DND-41 (cell line): ENCODE results near the gene CYB561D2.

Experiments
- ATAC-seq: fragments of 200-7000 bp; cut with Tn5 transposase; 3 replicates; pipeline ENCODE4 v1.9.1; 2021; ENCODE audit warnings: low read depth; ENCODE audit not compliant: insufficient read depth
- DNase-seq: peaks from one replicate; pipeline ENCODE4 v3.0.0-alpha.2; 2020
- H2AFZ ChIP-seq: 2 replicates; pipeline ENCODE4 v1.6.0; 2012; ENCODE audit warnings: low read depth, low read length
- H3K27ac ChIP-seq: 2 replicates; pipeline ENCODE4 v1.5.1; 2012; ENCODE audit warnings: low read length, inconsistent platforms
- H3K27me3 ChIP-seq: fragments of 200-600 bp; sonication (generic); 2 replicates; pipeline ENCODE4 v1.6.0; 2012; ENCODE audit warnings: low read length, mild to moderate bottlenecking, inconsistent platforms; ENCODE audit not compliant: insufficient read depth, poor library complexity
- H3K36me3 ChIP-seq: 2 replicates; pipeline ENCODE4 v1.5.1; 2012; ENCODE audit warnings: low read length, inconsistent platforms; ENCODE audit not compliant: insufficient read depth
- H3K4me1 ChIP-seq: 2 replicates; pipeline ENCODE4 v1.5.1; 2012; ENCODE audit warnings: mild to moderate bottlenecking, low read length; ENCODE audit not compliant: insufficient read depth
- H3K4me2 ChIP-seq: 2 replicates; pipeline ENCODE4 v1.6.0; 2012; ENCODE audit warnings: mild to moderate bottlenecking, moderate library complexity, low read length, inconsistent platforms; ENCODE audit not compliant: insufficient read depth
- H3K4me3 ChIP-seq, 2 experiments: fragments of 200-600 bp in 1 of 2; shearing (Covaris generic) in 1 of 2; 2 replicates each; pipeline ENCODE4 v1.5.1; 2012 to 2016; ENCODE audit warnings: inconsistent platforms in 2 of 2, low read length in 2 of 2, mild to moderate bottlenecking in 2 of 2, low read depth in 1 of 2, moderate library complexity in 1 of 2
- H3K79me2 ChIP-seq: 2 replicates; pipeline ENCODE4 v1.6.0; 2012; ENCODE audit warnings: low read length, inconsistent platforms; ENCODE audit not compliant: insufficient read depth
- H3K9ac ChIP-seq: 2 replicates; pipeline ENCODE4 v1.6.0; 2012; ENCODE audit warnings: low read depth, mild to moderate bottlenecking, inconsistent platforms, low read length, moderate library complexity
- H3K9me3 ChIP-seq: 2 replicates; pipeline ENCODE4 v1.5.1; 2012; ENCODE audit warnings: low read length, moderate library complexity, mild to moderate bottlenecking, inconsistent platforms; ENCODE audit not compliant: insufficient read depth, severe bottlenecking
- H4K20me1 ChIP-seq: 2 replicates; pipeline ENCODE4 v1.6.0; 2012; ENCODE audit warnings: low read length; ENCODE audit not compliant: insufficient read depth
- EZH2 ChIP-seq: IDR thresholded peaks from 3 replicates; pipeline ENCODE4 v1.6.1; 2012; ENCODE audit warnings: borderline replicate concordance, low read depth, mild to moderate bottlenecking, moderate library complexity, low read length, inconsistent platforms; ENCODE audit not compliant: severe bottlenecking
- TF ChIP-seq, protein P1 (sequence below): IDR thresholded peaks from 2 replicates; pipeline ENCODE4 v1.5.1; 2012; ENCODE audit warnings: borderline replicate concordance, low read length, moderate library complexity, mild to moderate bottlenecking; ENCODE audit not compliant: poor library complexity, severe bottlenecking; ENCODE audit errors: extremely low read depth

Gene CYB561D2

DNA sequence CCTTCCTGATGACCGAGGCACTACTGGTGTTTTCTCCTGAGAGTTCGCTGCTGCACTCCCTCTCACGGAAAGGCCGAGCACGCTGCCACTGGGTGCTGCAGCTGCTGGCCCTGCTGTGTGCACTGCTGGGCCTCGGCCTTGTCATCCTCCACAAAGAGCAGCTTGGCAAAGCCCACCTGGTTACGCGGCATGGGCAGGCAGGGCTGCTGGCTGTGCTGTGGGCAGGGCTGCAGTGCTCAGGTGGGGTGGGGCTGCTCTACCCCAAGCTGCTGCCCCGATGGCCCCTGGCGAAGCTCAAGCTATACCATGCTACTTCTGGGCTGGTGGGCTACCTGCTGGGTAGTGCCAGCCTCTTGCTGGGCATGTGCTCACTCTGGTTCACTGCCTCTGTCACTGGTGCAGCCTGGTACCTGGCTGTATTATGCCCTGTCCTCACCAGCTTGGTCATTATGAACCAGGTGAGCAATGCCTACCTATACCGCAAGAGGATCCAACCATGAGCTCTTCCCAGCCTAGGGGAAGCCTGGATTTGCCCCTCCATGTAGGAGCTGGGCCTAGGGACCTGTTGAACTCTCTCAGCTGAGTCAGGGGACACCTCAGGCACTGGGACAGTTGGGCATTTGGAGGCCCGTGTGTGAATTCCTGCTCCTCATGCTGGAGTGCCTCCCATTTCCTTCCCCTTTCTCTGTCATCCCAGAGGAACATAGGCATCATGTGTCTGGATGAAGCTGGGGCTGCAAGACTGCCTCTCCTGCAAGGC, 2.8 kb downstream of the CYB561D2 start:
- Histone ChIP-seq H3K4me2 (no peak overlapping the region), H3K27ac (no peak overlapping the region), H3K9me3 (no peaks in the 10 kb centered on the region), H3K36me3 (peaks cover 73% of the 10 kb centered on the region), H4K20me1 (peaks cover 53% of the 10 kb centered on the region), H3K27me3 (no peaks in the 10 kb centered on the region), H3K4me1 (peaks cover 64% of the 10 kb centered on the region), H3K4me3 (no peak overlapping the region), H3K79me2 (peaks cover 76% of the 10 kb centered on the region), H2AFZ (no peak overlapping the region), H3K9ac (no peak overlapping the region)
- no peak for ATAC-seq
- DNase-seq = no peak
- no peak for TF ChIP-seq EZH2
- TF ChIP-seq, protein P1, sequence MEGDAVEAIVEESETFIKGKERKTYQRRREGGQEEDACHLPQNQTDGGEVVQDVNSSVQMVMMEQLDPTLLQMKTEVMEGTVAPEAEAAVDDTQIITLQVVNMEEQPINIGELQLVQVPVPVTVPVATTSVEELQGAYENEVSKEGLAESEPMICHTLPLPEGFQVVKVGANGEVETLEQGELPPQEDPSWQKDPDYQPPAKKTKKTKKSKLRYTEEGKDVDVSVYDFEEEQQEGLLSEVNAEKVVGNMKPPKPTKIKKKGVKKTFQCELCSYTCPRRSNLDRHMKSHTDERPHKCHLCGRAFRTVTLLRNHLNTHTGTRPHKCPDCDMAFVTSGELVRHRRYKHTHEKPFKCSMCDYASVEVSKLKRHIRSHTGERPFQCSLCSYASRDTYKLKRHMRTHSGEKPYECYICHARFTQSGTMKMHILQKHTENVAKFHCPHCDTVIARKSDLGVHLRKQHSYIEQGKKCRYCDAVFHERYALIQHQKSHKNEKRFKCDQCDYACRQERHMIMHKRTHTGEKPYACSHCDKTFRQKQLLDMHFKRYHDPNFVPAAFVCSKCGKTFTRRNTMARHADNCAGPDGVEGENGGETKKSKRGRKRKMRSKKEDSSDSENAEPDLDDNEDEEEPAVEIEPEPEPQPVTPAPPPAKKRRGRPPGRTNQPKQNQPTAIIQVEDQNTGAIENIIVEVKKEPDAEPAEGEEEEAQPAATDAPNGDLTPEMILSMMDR = no peak

DNA sequence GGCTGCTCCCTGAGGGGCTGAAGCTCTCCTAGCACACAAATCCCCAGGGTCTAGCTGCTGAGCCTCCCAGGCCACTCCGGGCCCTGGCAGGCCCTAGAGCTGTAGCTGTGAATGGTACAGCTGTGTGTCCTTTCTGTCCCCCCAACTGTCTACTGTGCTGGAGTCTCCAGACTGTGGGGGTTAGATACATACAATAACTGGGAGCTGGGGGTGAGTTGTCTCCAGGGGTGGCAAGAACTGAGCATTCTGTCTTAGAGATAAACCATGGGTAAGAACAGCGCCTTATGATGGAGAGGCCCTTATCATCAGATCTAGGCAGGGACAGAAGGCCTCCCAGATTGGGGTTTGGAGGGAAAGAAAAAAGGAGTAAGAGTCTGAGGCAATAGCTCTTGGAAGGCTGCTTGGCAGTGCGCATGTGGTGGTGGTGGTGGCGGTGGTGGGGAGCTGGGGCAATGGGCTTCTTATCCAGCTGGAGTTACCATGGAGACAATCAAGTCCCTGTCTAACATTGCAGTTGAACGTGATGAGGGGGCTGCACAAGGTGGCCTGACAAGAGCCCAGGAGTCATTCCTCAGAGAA, 3.6 kb downstream of the CYB561D2 start:
- H3K36me3 ChIP-seq = peaks cover 69% of the 10 kb centered on the region
- TF ChIP-seq EZH2 = no peak
- TF ChIP-seq, protein P1 = no peak
- no peak overlapping the region for H3K27ac ChIP-seq
- H3K9ac ChIP-seq = no peak overlapping the region
- peaks cover 60% of the 10 kb centered on the region for H3K4me1 ChIP-seq
- H3K27me3 ChIP-seq = no peaks in the 10 kb centered on the region
- DNase-seq = no peak
- H2AFZ ChIP-seq = no peak overlapping the region
- peaks cover 57% of the 10 kb centered on the region for H4K20me1 ChIP-seq
- no peaks in the 10 kb centered on the region for H3K9me3 ChIP-seq
- ATAC-seq = no peak
- H3K4me3 ChIP-seq = no peak overlapping the region
- peaks cover 77% of the 10 kb centered on the region for H3K79me2 ChIP-seq
- H3K4me2 ChIP-seq = no peak overlapping the region

DNA sequence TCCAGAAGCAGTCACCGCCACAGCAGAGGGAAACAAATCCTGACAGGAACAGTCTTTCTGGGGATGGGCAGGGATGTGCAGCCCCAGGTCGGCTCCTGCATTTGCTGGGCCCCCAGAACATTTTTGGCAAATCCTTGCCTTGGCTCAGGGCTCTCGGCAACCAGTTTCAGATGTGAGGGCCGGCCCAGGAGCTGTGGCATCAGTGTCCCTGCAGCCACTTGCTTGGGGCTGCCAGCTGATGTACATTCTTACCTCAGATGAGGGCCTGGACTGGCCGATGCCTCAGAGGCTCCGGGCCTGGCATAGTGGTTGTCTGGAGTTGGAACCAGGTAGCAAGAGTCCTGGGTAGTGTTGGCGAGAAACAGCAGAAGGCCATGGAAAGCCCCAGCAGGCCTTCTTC, 4.2 kb downstream of the CYB561D2 start:
- H2AFZ ChIP-seq = no peak overlapping the region
- peaks cover 67% of the 10 kb centered on the region for H3K36me3 ChIP-seq
- no peak overlapping the region for H3K4me3 ChIP-seq
- H3K27me3 ChIP-seq = no peaks in the 10 kb centered on the region
- no peak overlapping the region for H3K4me2 ChIP-seq
- TF ChIP-seq, protein P1 = no peak
- no peak for TF ChIP-seq EZH2
- H4K20me1 ChIP-seq = peaks cover 57% of the 10 kb centered on the region
- H3K79me2 ChIP-seq = peaks cover 72% of the 10 kb centered on the region
- ATAC-seq (no peak), DNase-seq (no peak)
- H3K27ac ChIP-seq = no peak overlapping the region
- H3K9ac ChIP-seq = no peak overlapping the region
- H3K4me1 ChIP-seq = peaks cover 58% of the 10 kb centered on the region
- no peaks in the 10 kb centered on the region for H3K9me3 ChIP-seq
